Ishikawa (cell line): ENCODE measurements around the gene COX5B.

ENCODE experiments used
- CEBPB ChIP-seq: IDR thresholded peaks from 2 replicates; pipeline ENCODE4 v1.6.1; 2012
- CREB1 ChIP-seq: IDR thresholded peaks from 2 replicates; pipeline ENCODE4 v1.6.1; 2012; ENCODE audit warnings: low read depth
- RAD21 ChIP-seq: IDR thresholded peaks from 2 replicates; pipeline ENCODE4 v1.6.1; 2012; ENCODE audit warnings: low read depth
- REST ChIP-seq: IDR thresholded peaks from 2 replicates; pipeline ENCODE4 v1.6.1; 2012; ENCODE audit warnings: low read depth, mild to moderate bottlenecking
- USF1 ChIP-seq: IDR thresholded peaks from 2 replicates; pipeline ENCODE4 v1.6.1; 2012
- YY1 ChIP-seq: IDR thresholded peaks from 2 replicates; pipeline ENCODE4 v1.6.1; 2012; ENCODE audit warnings: low read depth
- TF ChIP-seq, protein P1 (sequence below): IDR thresholded peaks from 2 replicates; pipeline ENCODE4 v1.6.1; 2012

GRCh38 chr2:97670471-97670870, 24.6 kb downstream of the COX5B start:
- TF ChIP-seq, protein P1, sequence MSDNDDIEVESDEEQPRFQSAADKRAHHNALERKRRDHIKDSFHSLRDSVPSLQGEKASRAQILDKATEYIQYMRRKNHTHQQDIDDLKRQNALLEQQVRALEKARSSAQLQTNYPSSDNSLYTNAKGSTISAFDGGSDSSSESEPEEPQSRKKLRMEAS, result no peak
- no peak for TF ChIP-seq REST
- TF ChIP-seq USF1, result no peak
- no peak for TF ChIP-seq YY1
- no peak for TF ChIP-seq CEBPB
- TF ChIP-seq CREB1, result no peak
- no peak for TF ChIP-seq RAD21
